ENCODE results near the gene PTBP1.
"Not testable (repeated sequence)": the region's sequence is repeated elsewhere in the genome, so short reads cannot be mapped to it uniquely, and the experiment has no call there.

PTBP1 gene

GRCh38 chr19:853614-854220 is 56.5 kb downstream of the PTBP1 start:
- not testable (repeated sequence) for DNase-seq (ENCODE audit: low read depth in 3 of 3)

GRCh38 chr19:854549-854948 is 57.3 kb downstream of the PTBP1 start:
- DNase-seq (ENCODE audit: low read depth in 3 of 3): no peak

- DNase-seq (ENCODE audit: low read depth in 3 of 3): no peak
Measured at GRCh38 chr19:855142-855541, 57.9 kb downstream of the PTBP1 start.

- no peak for DNase-seq (ENCODE audit: low read depth in 3 of 3)
Measured at GRCh38 chr19:855566-856120, 58.4 kb downstream of the PTBP1 start.

- no peak for DNase-seq (ENCODE audit: low read depth in 3 of 3)
Measured at GRCh38 chr19:858284-858683, 61.0 kb downstream of the PTBP1 start.

GRCh38 chr19:858868-859843 is 61.9 kb downstream of the PTBP1 start, which contains the start of gene CFD:
CFD (plus strand) TSS chr19:859664; CDS start chr19:859690, 26 bp downstream.
- DNase-seq (ENCODE audit: low read depth in 3 of 3): no peak

GRCh38 chr19:861141-861755 is 64.0 kb downstream of the PTBP1 start:
- DNase-seq (ENCODE audit: low read depth in 3 of 3): no peak

Measured in stimulated activated CD4-positive, alpha-beta T cell treated with anti-CD3 and anti-CD28 coated beads, TNF-alpha, amount 100 ng/mL, for 24 hours (primary cell).